Measurements from ENCODE around the gene LDB2.

- TF ChIP-seq EZH2 (IDR thresholded peaks at IDR 0.05) (no peak), POLR2AphosphoS5 (IDR thresholded peaks at IDR 0.05; ENCODE audit: borderline replicate concordance, low read depth, low read length) (no peak), FOXP2 (optimal IDR thresholded peaks at IDR 0.05; ENCODE audit: control extremely low read depth, extremely low read length, insufficient read depth) (no peak)
Measured at GRCh38 chr4:16642897-16643296, 255.5 kb downstream of the LDB2 start.
